Measurements from ENCODE around the gene CD163.

- TF ChIP-seq CTCF (IDR thresholded peaks at IDR 0.05) (no peak), EP300 (IDR thresholded peaks at IDR 0.05) (no peak)
Measured at GRCh38 chr12:7459973-7460372, 43.6 kb downstream of the CD163 start.

Measured in tibial nerve (tissue), 4 donors.